ENCODE data around the gene STIM2. TPM values are rescaled to one million over a fixed set of nuclear protein-coding genes. Genes with fewer than 3 reads are reported as not detected.

The STIM2 gene
- total and polyA plus RNA-seq, 9 of the 15 experiments (the other 6 are each of a cell fraction or from before 2014, with no cell fraction given) = 7.2 to 26.8 (median 15.4) TPM

DNA sequence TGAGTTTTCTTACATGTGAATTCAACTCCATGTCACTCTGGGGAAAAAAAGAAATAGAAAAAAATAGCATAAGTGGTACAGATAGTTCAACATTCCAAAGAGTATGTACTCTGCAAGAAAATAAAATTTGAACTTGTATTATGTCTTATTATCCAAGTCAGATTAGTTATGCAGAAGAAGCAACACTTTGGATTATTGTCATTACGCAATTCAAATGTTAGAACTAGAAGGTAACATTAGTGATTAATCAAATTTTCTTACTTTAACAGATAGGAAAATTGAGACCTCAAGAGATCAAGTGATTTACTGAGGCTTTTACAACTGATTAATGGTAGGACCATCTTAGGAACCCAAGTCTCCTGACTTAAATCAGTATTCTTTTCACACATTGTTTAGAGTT lies 159.1 kb downstream of the STIM2 start:
- no peaks in the 10 kb centered on the region for H3K27me3 ChIP-seq (ENCODE audit: control insufficient read depth in 2 of 2, insufficient read depth in 2 of 2, low read length in 2 of 2)
- in situ Hi-C loops (cut with MboI) = loop anchor here (10.0 kb wide), 1 partner anchor 565 kb away; no protein-coding TSS in a partner anchor
- no peak overlapping the region for H3K4me3 ChIP-seq
- H2AFZ ChIP-seq (ENCODE audit: low read depth, low read length) = no peak overlapping the region
- H3K9me3 ChIP-seq (replicated peaks; ENCODE audit: control insufficient read depth, insufficient read depth, low read depth, low read length) = no peaks in the 10 kb centered on the region
- H3K36me3 ChIP-seq (ENCODE audit: control insufficient read depth, insufficient read depth, low read length) = 0 out of 3 replicates have a peak, but pooled peaks cover 3% of the 10 kb centered on the region
- intact Hi-C loops (cut with micrococcal nuclease) = loop anchor here (10.0 kb wide), 2 partner anchors 695 to 805 kb away; partner anchors contain the start of gene RBPJ
- BruUV-seq (replicated peaks) = no TSS peak
- DNase-seq (ENCODE audit: extremely low read depth in 1 of 4, low spot score in 3 of 4) (no peak), ATAC-seq (no peak), FAIRE-seq (no peak)
- ChIA-PET POLR2A (no interaction called here), CTCF (ENCODE audit: low intra/inter-chr PET ratio) (no interaction called here)
- no peak overlapping the region for H3K9ac ChIP-seq (ENCODE audit: insufficient read depth in 1 of 2, low read depth in 2 of 2, low read length in 2 of 2)
- no peak for TF ChIP-seq SMARCB1 (IDR thresholded peaks at IDR 0.05; ENCODE audit: insufficient read length, low read depth)
- no peak for TF ChIP-seq CEBPG (CRISPR knock-in tag; IDR thresholded peaks at IDR 0.05)
- TF ChIP-seq CEBPG (tag; conservative IDR thresholded peaks at IDR 0.05 in 1 of 2, IDR thresholded peaks at IDR 0.05 in 1 of 2) = peak in 1 of 2 experiments; percentile 73; a peak in 3 of 4 replicates
- TF ChIP-seq CEBPB (tag; IDR thresholded peaks at IDR 0.05) = peak; percentile 73
- TF ChIP-seq MYC (IDR thresholded peaks at IDR 0.05; ENCODE audit: low read depth, low read length) = no peak
- TF ChIP-seq MYC (CRISPR knock-in tag; IDR thresholded peaks at IDR 0.05; ENCODE audit: borderline replicate concordance, low read depth) = no peak
- TF ChIP-seq, protein P1, sequence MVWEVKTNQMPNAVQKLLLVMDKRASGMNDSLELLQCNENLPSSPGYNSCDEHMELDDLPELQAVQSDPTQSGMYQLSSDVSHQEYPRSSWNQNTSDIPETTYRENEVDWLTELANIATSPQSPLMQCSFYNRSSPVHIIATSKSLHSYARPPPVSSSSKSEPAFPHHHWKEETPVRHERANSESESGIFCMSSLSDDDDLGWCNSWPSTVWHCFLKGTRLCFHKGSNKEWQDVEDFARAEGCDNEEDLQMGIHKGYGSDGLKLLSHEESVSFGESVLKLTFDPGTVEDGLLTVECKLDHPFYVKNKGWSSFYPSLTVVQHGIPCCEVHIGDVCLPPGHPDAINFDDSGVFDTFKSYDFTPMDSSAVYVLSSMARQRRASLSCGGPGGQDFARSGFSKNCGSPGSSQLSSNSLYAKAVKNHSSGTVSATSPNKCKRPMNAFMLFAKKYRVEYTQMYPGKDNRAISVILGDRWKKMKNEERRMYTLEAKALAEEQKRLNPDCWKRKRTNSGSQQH (CRISPR knock-in tag; IDR thresholded peaks at IDR 0.05) = no peak
- no peak for TF ChIP-seq NFE2L1 (tag; IDR thresholded peaks at IDR 0.05; ENCODE audit: borderline replicate concordance, low read depth)
- WGBS (ENCODE audit: insufficient coverage, low coverage, missing lambda C conversion rate) = 92% methylated on average over 1 of the region's 1 CpG
- H3K79me2 ChIP-seq (ENCODE audit: control insufficient read depth, insufficient read depth, low read length) = no peaks in the 10 kb centered on the region
- H3K4me1 ChIP-seq (replicated peaks in 1 of 2; ENCODE audit: control insufficient read depth in 2 of 2, insufficient read depth in 2 of 2, low read length in 2 of 2) = no peaks in the 10 kb centered on the region
- no peaks in the 10 kb centered on the region for H4K20me1 ChIP-seq (replicated peaks; ENCODE audit: control insufficient read depth, insufficient read depth, low read length)
- H3K9me1 ChIP-seq (ENCODE audit: control insufficient read depth, insufficient read depth, low read length) = no peaks in the 10 kb centered on the region
- no peak overlapping the region for H3K27ac ChIP-seq (ENCODE audit: extremely low read depth, low read depth, low read length)
- H3K4me2 ChIP-seq (ENCODE audit: insufficient read depth, low read length) = no peak overlapping the region

Measured in K562 (cell line).